ENCODE results near the gene ITPR1. TPM values are rescaled to one million over a fixed set of nuclear protein-coding genes. Genes with fewer than 3 reads are reported as not detected.

Gene ITPR1
- total RNA-seq, 4 donors from 2014 or later, result 58.8 to 67.2 (median 63.1) TPM

GRCh38 chr3:4506559-4507023, 13.4 kb downstream of the ITPR1 start:
- no peak for TF ChIP-seq CTCF (IDR thresholded peaks at IDR 0.05; ENCODE audit: low read depth)

- TF ChIP-seq CTCF (IDR thresholded peaks at IDR 0.05; ENCODE audit: low read depth), result no peak
Measured at GRCh38 chr3:4507024-4507596, 14.0 kb downstream of the ITPR1 start.

- TF ChIP-seq CTCF (IDR thresholded peaks at IDR 0.05; ENCODE audit: low read depth), result no peak
Measured at GRCh38 chr3:4508048-4508981, 15.2 kb downstream of the ITPR1 start.

- no peak for TF ChIP-seq CTCF (IDR thresholded peaks at IDR 0.05; ENCODE audit: low read depth)
Measured at GRCh38 chr3:4509043-4509442, 15.9 kb downstream of the ITPR1 start.

GRCh38 chr3:4509983-4510755, 17.0 kb downstream of the ITPR1 start:
- TF ChIP-seq CTCF (IDR thresholded peaks at IDR 0.05; ENCODE audit: low read depth), result no peak

- TF ChIP-seq CTCF (IDR thresholded peaks at IDR 0.05; ENCODE audit: low read depth), result no peak
Measured at GRCh38 chr3:4511491-4512262, 18.5 kb downstream of the ITPR1 start.

All from subcutaneous adipose tissue (tissue), 4 donors.